ENCODE data around the gene SHQ1. TPM values are rescaled to one million over a fixed set of nuclear protein-coding genes. Genes with fewer than 3 reads are reported as not detected.

Gene SHQ1
- total and polyA plus RNA-seq, 7 donors, result 7.9 to 17.4 (median 9.6) TPM

DNA sequence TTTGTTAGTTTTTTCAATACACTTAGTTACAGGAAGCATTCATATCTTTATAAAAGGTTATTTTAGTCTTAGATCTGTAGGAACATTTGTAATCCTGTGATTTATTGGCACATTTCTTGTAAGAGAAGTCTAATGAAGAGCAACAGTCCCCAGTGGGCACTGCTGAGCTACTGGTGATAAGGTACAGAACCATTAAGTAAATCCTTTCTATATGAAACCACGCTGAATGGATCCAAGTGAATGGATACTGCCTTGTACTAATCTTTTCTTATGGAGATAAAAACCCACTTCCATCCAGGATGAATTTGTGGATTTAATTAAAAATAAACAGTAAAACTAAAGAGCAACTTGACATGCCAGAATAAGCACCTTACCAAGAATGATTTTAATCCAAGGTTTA lies 64.0 kb downstream of the SHQ1 start:
- no peaks in the 10 kb centered on the region for H3K4me1 ChIP-seq
- peaks cover 0 to 16% (median 3%) of the 10 kb centered on the region in 4 donors for H3K36me3 ChIP-seq
- no peak overlapping the region for H3K4me3 ChIP-seq
- no peaks in the 10 kb centered on the region for H3K27me3 ChIP-seq
- no peaks in the 10 kb centered on the region for H3K9me3 ChIP-seq
- no peak overlapping the region for H3K27ac ChIP-seq
- intact Hi-C loops (cut with DNase I), result no loop called here
- WGBS, 2 donors, result 91 to 99% methylated on average over 1 of the region's 1 CpG
- DNase-seq, result no peak
- TF ChIP-seq, protein P1, sequence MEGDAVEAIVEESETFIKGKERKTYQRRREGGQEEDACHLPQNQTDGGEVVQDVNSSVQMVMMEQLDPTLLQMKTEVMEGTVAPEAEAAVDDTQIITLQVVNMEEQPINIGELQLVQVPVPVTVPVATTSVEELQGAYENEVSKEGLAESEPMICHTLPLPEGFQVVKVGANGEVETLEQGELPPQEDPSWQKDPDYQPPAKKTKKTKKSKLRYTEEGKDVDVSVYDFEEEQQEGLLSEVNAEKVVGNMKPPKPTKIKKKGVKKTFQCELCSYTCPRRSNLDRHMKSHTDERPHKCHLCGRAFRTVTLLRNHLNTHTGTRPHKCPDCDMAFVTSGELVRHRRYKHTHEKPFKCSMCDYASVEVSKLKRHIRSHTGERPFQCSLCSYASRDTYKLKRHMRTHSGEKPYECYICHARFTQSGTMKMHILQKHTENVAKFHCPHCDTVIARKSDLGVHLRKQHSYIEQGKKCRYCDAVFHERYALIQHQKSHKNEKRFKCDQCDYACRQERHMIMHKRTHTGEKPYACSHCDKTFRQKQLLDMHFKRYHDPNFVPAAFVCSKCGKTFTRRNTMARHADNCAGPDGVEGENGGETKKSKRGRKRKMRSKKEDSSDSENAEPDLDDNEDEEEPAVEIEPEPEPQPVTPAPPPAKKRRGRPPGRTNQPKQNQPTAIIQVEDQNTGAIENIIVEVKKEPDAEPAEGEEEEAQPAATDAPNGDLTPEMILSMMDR (IDR thresholded peaks at IDR 0.05), result no peak
- TF ChIP-seq EP300 (IDR thresholded peaks at IDR 0.05), result no peak
- no peak for TF ChIP-seq POLR2AphosphoS5 (IDR thresholded peaks at IDR 0.05)
- TF ChIP-seq POLR2A (IDR thresholded peaks at IDR 0.05), result no peak

DNA sequence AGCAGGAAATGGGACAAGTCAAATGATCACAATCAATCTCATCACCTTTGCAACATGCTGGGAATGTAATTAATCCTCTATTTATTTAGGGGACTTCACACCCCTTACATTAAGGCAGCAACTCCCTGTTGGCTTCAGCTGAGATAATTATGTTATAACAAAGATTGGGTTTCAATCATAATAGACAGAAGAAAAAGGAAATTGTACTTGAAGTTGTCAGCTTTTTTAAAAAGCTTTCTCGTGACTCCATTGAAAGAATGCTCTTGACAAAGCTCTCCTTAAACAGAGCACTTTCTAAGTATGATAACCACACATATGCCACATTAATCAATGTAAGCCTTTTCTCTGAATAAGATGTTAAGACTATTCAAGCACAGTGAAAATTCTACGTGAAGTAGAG lies 65.7 kb downstream of the SHQ1 start:
- WGBS, 2 donors, result 81 to 94% methylated on average over 2 of the region's 2 CpGs
- no peak for TF ChIP-seq EP300 (IDR thresholded peaks at IDR 0.05)
- TF ChIP-seq POLR2AphosphoS5 (IDR thresholded peaks at IDR 0.05), result no peak
- TF ChIP-seq, protein P1 (IDR thresholded peaks at IDR 0.05), result no peak
- TF ChIP-seq POLR2A (IDR thresholded peaks at IDR 0.05), result no peak
- intact Hi-C loops (cut with DNase I), result no loop called here
- Histone ChIP-seq H3K9me3 (no peaks in the 10 kb centered on the region), H3K27ac (no peak overlapping the region), H3K36me3 (peaks cover 0 to 16% (median 3%) of the 10 kb centered on the region in 4 donors), H3K4me1 (no peaks in the 10 kb centered on the region), H3K27me3 (no peaks in the 10 kb centered on the region), H3K4me3 (no peak overlapping the region)
- no peak for DNase-seq

DNA sequence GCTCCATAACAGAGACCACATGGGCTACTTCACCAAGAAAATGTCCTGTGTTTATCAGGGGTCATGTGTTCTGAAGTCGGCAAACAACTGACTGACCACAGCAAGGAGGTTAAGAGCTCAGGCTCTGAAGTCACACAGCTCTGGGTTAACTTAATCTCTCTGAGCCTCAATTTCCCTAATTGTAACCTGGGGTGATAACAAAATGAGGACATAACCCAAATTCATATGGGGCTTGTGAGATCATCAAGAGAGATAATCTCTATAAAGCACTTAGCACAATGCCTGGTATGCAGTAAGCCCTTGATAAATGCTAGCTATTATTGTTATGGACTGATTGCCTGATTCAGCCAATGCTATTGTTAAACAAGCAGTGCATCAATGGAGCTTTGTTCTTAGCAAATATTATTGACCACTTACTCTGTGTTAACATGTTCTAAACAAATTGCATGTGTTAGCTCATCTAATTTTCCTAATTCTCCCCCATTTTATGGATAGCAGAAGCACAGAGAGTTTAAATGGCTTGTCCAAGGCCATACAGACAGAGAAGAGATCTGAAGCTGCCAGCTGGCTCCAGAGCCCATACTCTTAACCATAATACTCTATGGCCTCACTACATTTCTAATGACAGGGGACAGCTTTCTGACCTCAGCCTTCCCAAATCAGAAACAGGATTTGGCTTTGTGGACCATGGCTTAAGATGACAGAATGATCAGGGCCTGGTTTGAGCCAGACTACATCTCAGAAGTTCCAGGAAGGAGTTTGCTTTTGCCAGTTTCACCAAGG lies 78.3 kb downstream of the SHQ1 start:
- no peaks in the 10 kb centered on the region for H3K27me3 ChIP-seq
- no peak for DNase-seq
- H3K4me1 ChIP-seq, result peaks cover 0 to 23% (median 20%) of the 10 kb centered on the region in 4 donors
- TF ChIP-seq POLR2A (IDR thresholded peaks at IDR 0.05) (no peak), POLR2AphosphoS5 (IDR thresholded peaks at IDR 0.05) (no peak), EP300 (IDR thresholded peaks at IDR 0.05) (no peak)
- TF ChIP-seq, protein P1 (IDR thresholded peaks at IDR 0.05), result no peak
- H3K4me3 ChIP-seq, result no peak overlapping the region
- intact Hi-C loops (cut with DNase I), result no loop called here
- H3K9me3 ChIP-seq, result no peaks in the 10 kb centered on the region
- 89 to 94% methylated on average over 1 of the region's 1 CpG for WGBS, 2 donors
- H3K36me3 ChIP-seq, result no peaks in the 10 kb centered on the region
- H3K27ac ChIP-seq, result no peak overlapping the region

DNA sequence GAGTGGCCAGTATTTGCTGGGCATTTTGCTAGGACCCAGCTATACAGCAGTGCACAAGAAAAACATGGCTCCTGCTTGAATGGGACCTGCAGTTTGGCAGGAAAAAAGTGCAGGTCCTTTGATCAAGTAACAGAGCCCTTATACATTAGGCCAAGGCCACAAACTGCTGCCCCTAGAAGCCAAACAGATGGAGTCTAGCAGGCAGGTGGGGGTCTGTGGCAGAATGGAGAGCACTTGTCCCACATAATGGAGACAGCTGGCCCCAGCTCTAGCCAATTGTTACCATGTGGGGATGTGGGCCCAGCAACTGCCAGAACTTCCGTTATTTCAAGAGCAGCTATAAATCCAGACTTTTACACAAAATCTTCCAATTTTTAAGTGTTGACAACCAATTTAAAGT lies 79.3 kb downstream of the SHQ1 start:
- H3K4me1 ChIP-seq, result peaks cover 0 to 23% (median 22%) of the 10 kb centered on the region in 4 donors
- no peak overlapping the region for H3K27ac ChIP-seq
- no peak for DNase-seq
- H3K27me3 ChIP-seq, result no peaks in the 10 kb centered on the region
- intact Hi-C loops (cut with DNase I), result no loop called here
- no peaks in the 10 kb centered on the region for H3K36me3 ChIP-seq
- H3K4me3 ChIP-seq, result no peak overlapping the region
- H3K9me3 ChIP-seq, result no peaks in the 10 kb centered on the region
- WGBS, 2 donors, result 89 to 90% methylated on average over 1 of the region's 1 CpG
- TF ChIP-seq, protein P1 (IDR thresholded peaks at IDR 0.05), result no peak
- TF ChIP-seq POLR2A (IDR thresholded peaks at IDR 0.05), result no peak
- TF ChIP-seq POLR2AphosphoS5 (IDR thresholded peaks at IDR 0.05), result no peak
- TF ChIP-seq EP300 (IDR thresholded peaks at IDR 0.05), result no peak

Measured in sigmoid colon (tissue), 7 donors.